K562 (cell line): Measurements from ENCODE around the gene DEPDC4. TPM values are rescaled to one million over a fixed set of nuclear protein-coding genes. Genes with fewer than 3 reads are reported as not detected.

ENCODE experiments used
- ATF7 ChIP-seq: fragments of 450-650 bp; IDR thresholded peaks from 2 replicates; pipeline ENCODE4 v1.7.1; 2014; ENCODE audit warnings: mild to moderate bottlenecking, moderate library complexity
- ESRRA ChIP-seq: fragments of 450-650 bp; IDR thresholded peaks from 2 replicates; pipeline ENCODE4 v1.6.1; 2014; ENCODE audit warnings: low read depth, mild to moderate bottlenecking, moderate library complexity, borderline replicate concordance
- HDAC8 ChIP-seq: fragments of 450-650 bp; IDR thresholded peaks from 2 replicates; pipeline ENCODE4 v1.6.1; 2016; ENCODE audit warnings: mild to moderate bottlenecking, missing genetic modification characterization, moderate library complexity, missing compliant biosample characterization
- JUNB ChIP-seq: fragments of 450-650 bp; formaldehyde crosslinking; conservative IDR thresholded peaks from 2 replicates; pipeline ENCODE4 v1.4.0; 2020; ENCODE audit warnings: mild to moderate bottlenecking
- SAFB ChIP-seq: fragments of 200-400 bp; formaldehyde crosslinking; IDR thresholded peaks from 2 replicates; pipeline ENCODE4 v1.6.1; 2017; ENCODE audit warnings: low read depth, low read length, borderline replicate concordance
- SREBF2 ChIP-seq: sonication (generic); formaldehyde crosslinking; IDR thresholded peaks from 2 replicates; pipeline ENCODE4 v1.4.0; 2020; ENCODE audit warnings: mild to moderate bottlenecking, missing genetic modification reagents
- ZNF57 ChIP-seq: fragments of 450-650 bp; formaldehyde crosslinking; IDR thresholded peaks from 2 replicates; pipeline ENCODE4 v1.4.0; 2020; ENCODE audit warnings: mild to moderate bottlenecking, moderate library complexity
- ZNF584 ChIP-seq: fragments of 200-800 bp; sonication (Bioruptor generic); IDR thresholded peaks from 2 replicates; pipeline ENCODE4 v1.6.1; 2016; ENCODE audit warnings: low read depth, mild to moderate bottlenecking, missing genetic modification characterization, missing compliant biosample characterization
- ZZZ3 ChIP-seq: fragments of 450-650 bp; IDR thresholded peaks from 2 replicates; pipeline ENCODE4 v1.6.1; 2016; ENCODE audit warnings: antibody characterized with exemption, mild to moderate bottlenecking, moderate library complexity
- polyA plus RNA-seq, 8 experiments: library from polyadenylated mRNA; depleted of rRNA in 4 of 8; stranded (reverse) in 5 of 8; unstranded in 3 of 8; fragments of >200 nt; fragmentation: Nextera tagmentation in 2 of 8; fragmentation: Illumina TruSeq in 1 of 8; extraction: Ambion mirVana in 2 of 8; extraction: Trizol in 1 of 8; gene quantifications; 2 replicates each; pipeline versions ENCODE4 v1.2.1 to v1.2.3, GENCODE V29; 2011 to 2014; ENCODE audit warnings: inconsistent platforms in 1 of 8, missing spikeins in 1 of 8
- total RNA-seq, 7 experiments: library from RNA; depleted of rRNA in 6 of 7; stranded (reverse); fragments of >200 nt in 6 of 7; fragmentation: Illumina TruSeq in 2 of 7; extraction: Trizol in 2 of 7; gene quantifications; 2 replicates each; pipeline versions ENCODE4 v1.2.1 to v1.2.3, GENCODE V29; 2011 to 2021; ENCODE audit warnings: low replicate concordance in 1 of 7
- TF ChIP-seq, protein P1 (sequence below): fragments of 450-650 bp; formaldehyde crosslinking; IDR thresholded peaks from 2 replicates; pipeline ENCODE4 v1.4.0; 2020; ENCODE audit warnings: mild to moderate bottlenecking, moderate library complexity
- TF ChIP-seq, protein P2 (sequence below): fragments of 200-600 bp; sonication (generic); IDR thresholded peaks from one replicate; pipeline ENCODE4 v1.6.1; 2012; ENCODE audit warnings: mild to moderate bottlenecking, low read depth, low read length, inconsistent platforms
- TF ChIP-seq, protein P3 (sequence below): fragments of 150-350 bp; conservative IDR thresholded peaks from 2 replicates; pipeline ENCODE4 v1.6.1; 2014; ENCODE audit warnings: low read length

DEPDC4 gene
- total and polyA plus RNA-seq, 9 of the 15 experiments (the other 6 are each of a cell fraction or from before 2014, with no cell fraction given) = 3.6 to 13.2 (median 7.4) TPM

DNA sequence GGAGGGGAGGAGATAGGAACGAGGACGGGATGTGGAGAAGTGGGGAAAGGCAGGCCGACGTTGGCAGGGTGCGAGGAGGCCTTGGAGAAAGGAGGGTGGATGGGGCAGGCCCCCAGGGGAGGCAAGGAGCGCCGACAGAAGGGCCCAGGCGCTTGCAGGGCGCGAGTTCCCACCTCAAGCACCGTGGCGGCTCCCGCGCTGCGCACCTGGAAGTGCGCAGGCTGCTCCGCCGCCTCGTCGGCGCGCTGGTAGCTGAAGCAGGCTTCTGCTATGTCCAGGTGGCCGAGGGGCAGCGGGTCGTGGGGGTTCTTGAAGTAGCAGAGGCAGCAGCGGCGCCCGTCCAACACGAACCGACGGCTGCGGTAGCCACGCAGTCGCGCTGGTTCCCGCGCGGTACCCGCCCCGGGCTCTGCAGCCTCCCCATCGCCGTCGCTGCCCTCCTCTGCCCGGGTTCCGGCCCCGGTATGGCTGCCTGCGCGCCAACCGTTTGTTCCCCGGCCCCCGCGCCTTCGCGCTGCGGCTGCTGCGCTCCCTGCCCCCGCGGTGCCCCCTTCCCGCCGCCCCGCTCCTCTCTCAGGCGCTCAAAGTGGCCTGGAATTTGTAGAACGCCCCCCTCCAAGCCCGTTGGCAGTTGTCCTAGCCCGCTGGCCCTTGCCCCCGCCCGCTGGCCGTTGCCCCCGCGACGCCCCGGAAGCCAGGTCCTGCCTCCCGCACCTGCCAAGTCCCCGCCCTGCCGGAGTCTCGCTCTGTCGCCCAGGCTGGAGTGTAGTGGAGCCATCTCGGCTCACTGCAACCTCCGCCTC, 67.3 kb downstream of the DEPDC4 start (continued):
- TF ChIP-seq ZNF584 = no peak
- TF ChIP-seq, protein P1, sequence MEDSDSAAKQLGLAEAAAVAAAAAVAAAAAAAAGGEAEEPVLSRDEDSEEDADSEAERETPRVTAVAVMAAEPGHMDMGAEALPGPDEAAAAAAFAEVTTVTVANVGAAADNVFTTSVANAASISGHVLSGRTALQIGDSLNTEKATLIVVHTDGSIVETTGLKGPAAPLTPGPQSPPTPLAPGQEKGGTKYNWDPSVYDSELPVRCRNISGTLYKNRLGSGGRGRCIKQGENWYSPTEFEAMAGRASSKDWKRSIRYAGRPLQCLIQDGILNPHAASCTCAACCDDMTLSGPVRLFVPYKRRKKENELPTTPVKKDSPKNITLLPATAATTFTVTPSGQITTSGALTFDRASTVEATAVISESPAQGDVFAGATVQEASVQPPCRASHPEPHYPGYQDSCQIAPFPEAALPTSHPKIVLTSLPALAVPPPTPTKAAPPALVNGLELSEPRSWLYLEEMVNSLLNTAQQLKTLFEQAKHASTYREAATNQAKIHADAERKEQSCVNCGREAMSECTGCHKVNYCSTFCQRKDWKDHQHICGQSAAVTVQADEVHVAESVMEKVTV (CRISPR knock-in tag) = no peak
- TF ChIP-seq ATF7 = no peak
- TF ChIP-seq ESRRA = no peak
- TF ChIP-seq, protein P2, sequence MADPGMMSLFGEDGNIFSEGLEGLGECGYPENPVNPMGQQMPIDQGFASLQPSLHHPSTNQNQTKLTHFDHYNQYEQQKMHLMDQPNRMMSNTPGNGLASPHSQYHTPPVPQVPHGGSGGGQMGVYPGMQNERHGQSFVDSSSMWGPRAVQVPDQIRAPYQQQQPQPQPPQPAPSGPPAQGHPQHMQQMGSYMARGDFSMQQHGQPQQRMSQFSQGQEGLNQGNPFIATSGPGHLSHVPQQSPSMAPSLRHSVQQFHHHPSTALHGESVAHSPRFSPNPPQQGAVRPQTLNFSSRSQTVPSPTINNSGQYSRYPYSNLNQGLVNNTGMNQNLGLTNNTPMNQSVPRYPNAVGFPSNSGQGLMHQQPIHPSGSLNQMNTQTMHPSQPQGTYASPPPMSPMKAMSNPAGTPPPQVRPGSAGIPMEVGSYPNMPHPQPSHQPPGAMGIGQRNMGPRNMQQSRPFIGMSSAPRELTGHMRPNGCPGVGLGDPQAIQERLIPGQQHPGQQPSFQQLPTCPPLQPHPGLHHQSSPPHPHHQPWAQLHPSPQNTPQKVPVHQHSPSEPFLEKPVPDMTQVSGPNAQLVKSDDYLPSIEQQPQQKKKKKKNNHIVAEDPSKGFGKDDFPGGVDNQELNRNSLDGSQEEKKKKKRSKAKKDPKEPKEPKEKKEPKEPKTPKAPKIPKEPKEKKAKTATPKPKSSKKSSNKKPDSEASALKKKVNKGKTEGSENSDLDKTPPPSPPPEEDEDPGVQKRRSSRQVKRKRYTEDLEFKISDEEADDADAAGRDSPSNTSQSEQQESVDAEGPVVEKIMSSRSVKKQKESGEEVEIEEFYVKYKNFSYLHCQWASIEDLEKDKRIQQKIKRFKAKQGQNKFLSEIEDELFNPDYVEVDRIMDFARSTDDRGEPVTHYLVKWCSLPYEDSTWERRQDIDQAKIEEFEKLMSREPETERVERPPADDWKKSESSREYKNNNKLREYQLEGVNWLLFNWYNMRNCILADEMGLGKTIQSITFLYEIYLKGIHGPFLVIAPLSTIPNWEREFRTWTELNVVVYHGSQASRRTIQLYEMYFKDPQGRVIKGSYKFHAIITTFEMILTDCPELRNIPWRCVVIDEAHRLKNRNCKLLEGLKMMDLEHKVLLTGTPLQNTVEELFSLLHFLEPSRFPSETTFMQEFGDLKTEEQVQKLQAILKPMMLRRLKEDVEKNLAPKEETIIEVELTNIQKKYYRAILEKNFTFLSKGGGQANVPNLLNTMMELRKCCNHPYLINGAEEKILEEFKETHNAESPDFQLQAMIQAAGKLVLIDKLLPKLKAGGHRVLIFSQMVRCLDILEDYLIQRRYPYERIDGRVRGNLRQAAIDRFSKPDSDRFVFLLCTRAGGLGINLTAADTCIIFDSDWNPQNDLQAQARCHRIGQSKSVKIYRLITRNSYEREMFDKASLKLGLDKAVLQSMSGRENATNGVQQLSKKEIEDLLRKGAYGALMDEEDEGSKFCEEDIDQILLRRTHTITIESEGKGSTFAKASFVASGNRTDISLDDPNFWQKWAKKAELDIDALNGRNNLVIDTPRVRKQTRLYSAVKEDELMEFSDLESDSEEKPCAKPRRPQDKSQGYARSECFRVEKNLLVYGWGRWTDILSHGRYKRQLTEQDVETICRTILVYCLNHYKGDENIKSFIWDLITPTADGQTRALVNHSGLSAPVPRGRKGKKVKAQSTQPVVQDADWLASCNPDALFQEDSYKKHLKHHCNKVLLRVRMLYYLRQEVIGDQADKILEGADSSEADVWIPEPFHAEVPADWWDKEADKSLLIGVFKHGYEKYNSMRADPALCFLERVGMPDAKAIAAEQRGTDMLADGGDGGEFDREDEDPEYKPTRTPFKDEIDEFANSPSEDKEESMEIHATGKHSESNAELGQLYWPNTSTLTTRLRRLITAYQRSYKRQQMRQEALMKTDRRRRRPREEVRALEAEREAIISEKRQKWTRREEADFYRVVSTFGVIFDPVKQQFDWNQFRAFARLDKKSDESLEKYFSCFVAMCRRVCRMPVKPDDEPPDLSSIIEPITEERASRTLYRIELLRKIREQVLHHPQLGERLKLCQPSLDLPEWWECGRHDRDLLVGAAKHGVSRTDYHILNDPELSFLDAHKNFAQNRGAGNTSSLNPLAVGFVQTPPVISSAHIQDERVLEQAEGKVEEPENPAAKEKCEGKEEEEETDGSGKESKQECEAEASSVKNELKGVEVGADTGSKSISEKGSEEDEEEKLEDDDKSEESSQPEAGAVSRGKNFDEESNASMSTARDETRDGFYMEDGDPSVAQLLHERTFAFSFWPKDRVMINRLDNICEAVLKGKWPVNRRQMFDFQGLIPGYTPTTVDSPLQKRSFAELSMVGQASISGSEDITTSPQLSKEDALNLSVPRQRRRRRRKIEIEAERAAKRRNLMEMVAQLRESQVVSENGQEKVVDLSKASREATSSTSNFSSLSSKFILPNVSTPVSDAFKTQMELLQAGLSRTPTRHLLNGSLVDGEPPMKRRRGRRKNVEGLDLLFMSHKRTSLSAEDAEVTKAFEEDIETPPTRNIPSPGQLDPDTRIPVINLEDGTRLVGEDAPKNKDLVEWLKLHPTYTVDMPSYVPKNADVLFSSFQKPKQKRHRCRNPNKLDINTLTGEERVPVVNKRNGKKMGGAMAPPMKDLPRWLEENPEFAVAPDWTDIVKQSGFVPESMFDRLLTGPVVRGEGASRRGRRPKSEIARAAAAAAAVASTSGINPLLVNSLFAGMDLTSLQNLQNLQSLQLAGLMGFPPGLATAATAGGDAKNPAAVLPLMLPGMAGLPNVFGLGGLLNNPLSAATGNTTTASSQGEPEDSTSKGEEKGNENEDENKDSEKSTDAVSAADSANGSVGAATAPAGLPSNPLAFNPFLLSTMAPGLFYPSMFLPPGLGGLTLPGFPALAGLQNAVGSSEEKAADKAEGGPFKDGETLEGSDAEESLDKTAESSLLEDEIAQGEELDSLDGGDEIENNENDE = no peak
- TF ChIP-seq SAFB = no peak
- no peak for TF ChIP-seq ZZZ3
- no peak for TF ChIP-seq JUNB (CRISPR knock-in tag)
- no peak for TF ChIP-seq SREBF2 (CRISPR knock-in tag)
- no peak for TF ChIP-seq ZNF57 (CRISPR knock-in tag)
- no peak for TF ChIP-seq HDAC8 (tag)
- TF ChIP-seq, protein P3, sequence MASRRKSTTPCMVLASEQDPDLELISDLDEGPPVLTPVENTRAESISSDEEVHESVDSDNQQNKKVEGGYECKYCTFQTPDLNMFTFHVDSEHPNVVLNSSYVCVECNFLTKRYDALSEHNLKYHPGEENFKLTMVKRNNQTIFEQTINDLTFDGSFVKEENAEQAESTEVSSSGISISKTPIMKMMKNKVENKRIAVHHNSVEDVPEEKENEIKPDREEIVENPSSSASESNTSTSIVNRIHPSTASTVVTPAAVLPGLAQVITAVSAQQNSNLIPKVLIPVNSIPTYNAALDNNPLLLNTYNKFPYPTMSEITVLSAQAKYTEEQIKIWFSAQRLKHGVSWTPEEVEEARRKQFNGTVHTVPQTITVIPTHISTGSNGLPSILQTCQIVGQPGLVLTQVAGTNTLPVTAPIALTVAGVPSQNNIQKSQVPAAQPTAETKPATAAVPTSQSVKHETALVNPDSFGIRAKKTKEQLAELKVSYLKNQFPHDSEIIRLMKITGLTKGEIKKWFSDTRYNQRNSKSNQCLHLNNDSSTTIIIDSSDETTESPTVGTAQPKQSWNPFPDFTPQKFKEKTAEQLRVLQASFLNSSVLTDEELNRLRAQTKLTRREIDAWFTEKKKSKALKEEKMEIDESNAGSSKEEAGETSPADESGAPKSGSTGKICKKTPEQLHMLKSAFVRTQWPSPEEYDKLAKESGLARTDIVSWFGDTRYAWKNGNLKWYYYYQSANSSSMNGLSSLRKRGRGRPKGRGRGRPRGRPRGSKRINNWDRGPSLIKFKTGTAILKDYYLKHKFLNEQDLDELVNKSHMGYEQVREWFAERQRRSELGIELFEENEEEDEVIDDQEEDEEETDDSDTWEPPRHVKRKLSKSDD = no peak
